Left cardiac atrium (tissue), 4 donors: ENCODE measurements around the gene DIS3L2. TPM values are rescaled to one million over a fixed set of nuclear protein-coding genes. Genes with fewer than 3 reads are reported as not detected.

ENCODE experiments used
- ATAC-seq, 2 donors: fragments of 200-7000 bp; cut with Tn5 transposase; one replicate each; pipeline ENCODE4 v1.9.1; 2020; ENCODE audit warnings: mild to moderate bottlenecking in 2 of 2, moderate library complexity in 2 of 2
- DNase-seq: peaks from one replicate; pipeline ENCODE4 v3.0.0-alpha.2; 2020
- intact Hi-C, 2 donors: fragments of 100-400 bp; cut with DNase I; formaldehyde crosslinking; loops; one replicate each; pipeline versions ENCODE4 v1.14.1 to v1.15.1; 2022 to 2023
- total RNA-seq, 2 donors: library from RNA; stranded (reverse); fragmentation: NEBNext Ultra II Directional; extraction: Animal tissue kit (Norgen Biotek cat#: 25700); gene quantifications; one replicate each; pipeline ENCODE4 v1.2.1, GENCODE V29; 2021
- donor health status: DM: no; HTN: yes; CAD: no.
- donor health status: DM: no; HTN: yes; CAD: no; lungs with severe emphysema.
- donor health status: DM: yes; HTN: yes; CAD: no.
- donor health status: Dilated cardiomyopathy.

DIS3L2 gene
- total RNA-seq, 2 donors from 2014 or later = 17.6 to 18.6 TPM

DNA sequence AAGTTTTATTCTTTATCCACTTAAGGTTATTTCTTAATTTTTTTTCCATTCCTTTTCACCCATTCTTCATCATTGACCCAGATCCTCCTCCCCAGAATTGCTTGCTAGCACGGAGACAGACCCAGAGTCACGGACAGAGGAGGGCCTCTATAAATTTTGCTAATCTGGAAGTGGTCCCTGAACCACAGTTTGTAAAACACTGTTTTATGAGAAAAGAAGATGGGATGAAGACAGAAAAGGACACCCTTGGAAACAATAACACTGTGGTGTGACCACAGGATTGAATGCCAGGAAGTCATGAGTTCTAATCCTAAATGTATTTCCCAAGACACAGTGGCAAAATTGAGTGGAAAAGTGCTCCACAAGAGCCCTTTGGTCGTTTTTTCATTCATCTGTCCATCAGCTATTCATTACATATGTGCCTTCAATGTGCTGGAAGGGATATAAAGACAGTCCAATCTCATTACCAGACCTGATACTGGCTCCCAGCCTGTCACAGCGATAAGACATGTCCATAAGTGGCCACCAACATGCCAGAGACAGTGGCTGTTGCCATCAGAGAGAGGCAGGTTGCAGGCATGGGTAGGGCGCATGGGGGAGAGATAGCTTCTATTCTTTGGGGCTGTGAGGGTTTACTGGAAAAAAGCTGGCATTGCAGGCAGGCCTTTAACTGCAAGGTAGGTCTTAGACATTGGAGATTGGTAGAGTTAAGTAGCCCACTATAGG, 241.8 kb downstream of the DIS3L2 start:
- DNase-seq (no peak), ATAC-seq (peak in 1 of 2 donors; percentile 24)
- intact Hi-C loops = no loop called here

DNA sequence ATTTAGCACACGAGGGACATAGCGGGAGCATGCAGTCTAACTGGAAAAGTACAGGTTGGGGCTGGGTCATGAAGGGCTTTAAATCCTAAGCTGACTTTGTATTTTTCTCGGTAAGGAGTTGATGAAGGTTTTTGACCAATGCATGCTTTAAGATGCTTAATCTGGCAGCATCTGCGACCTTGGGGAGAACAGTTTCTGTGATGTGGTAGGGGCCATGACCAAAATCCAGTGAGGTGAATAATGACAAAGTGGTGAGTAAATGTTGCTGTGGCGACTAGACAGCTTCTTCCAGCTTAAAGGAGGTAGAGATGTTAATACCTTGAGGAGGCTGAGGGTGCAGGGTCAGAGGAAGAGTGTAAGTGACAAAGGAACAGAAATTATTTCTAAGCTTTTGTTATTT, 242.4 kb downstream of the DIS3L2 start:
- intact Hi-C loops = no loop called here
- no peak for DNase-seq
- ATAC-seq = no peak

DNA sequence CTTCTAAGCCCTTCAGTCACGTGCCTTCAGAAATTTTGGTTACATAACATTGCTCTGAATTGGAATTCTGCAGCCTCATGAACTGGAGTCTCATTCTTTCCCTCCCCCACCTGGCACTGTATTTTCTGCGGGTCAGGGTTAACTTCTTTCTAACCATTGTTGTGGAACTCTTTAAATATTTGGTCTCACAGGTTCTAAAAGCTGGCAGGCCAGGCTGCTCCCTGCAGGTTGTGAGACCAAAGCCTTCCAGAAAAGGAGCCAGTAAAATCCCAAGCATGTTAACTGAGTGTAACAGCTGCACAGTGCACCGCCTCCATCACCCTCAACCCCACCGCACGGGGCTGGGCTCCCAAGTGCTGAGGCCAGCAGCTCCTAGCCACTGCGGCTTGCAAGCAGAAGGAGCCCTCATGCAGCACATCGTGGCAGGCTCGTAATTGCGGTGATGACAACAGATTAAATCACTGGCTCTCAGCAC, 243.0 kb downstream of the DIS3L2 start:
- DNase-seq = no peak
- intact Hi-C loops = no loop called here
- peak; percentile 75 to 78 for ATAC-seq

GRCh38 chr2:232207174-232207573, 245.7 kb downstream of the DIS3L2 start:
- ATAC-seq = no peak
- DNase-seq = no peak
- intact Hi-C loops = no loop called here

GRCh38 chr2:232210306-232210705, 248.8 kb downstream of the DIS3L2 start:
- intact Hi-C loops = no loop called here
- ATAC-seq = no peak

DNA sequence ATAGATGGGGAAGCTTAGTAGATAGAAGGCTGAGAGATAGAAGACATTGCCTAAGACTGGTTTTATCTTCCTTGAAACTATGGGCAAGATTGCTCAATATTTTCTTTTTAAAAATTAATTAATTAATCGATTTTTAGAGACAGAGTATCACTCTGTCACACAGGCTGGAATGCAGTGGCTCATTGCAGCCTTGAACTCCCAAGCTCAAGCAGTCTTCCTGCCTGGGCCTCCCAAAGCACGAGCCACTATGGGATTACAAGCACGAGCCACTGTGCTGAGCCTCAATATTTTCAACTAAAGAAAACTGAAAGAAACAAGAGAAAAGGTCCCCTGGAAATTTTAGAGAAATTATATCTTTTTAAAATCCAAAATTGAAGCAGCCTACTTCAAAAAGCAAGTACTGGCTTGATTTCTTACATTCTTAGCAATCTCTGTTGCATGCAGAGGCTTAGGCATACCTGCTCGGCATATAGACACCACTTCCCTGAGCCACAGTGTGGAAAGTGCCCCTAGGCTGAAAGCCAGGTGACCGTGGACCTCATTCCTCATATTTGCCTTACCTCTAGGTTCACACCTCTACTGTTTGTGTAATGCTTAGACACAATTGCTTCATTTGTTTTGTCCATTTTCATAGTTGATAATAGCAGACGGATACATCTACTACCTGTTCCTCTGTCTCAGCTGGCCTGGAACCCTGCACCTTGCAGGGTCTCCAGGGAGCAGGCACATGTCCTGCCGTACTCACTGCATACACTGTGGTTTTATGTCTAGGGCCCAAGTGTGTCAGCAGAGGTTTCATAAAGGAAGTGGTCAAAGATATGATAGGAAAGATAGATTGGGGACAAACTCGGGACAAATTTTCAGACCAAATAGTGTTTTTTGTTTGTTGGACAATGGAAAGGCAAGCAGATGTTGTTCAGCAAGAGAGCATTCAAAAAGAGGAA, 250.5 kb downstream of the DIS3L2 start:
- intact Hi-C loops = no loop called here
- DNase-seq = no peak
- ATAC-seq = no peak

More at GRCh38 chr2:232210306-232210705, 248.8 kb downstream of the DIS3L2 start:
- DNase-seq = no peak

DNA sequence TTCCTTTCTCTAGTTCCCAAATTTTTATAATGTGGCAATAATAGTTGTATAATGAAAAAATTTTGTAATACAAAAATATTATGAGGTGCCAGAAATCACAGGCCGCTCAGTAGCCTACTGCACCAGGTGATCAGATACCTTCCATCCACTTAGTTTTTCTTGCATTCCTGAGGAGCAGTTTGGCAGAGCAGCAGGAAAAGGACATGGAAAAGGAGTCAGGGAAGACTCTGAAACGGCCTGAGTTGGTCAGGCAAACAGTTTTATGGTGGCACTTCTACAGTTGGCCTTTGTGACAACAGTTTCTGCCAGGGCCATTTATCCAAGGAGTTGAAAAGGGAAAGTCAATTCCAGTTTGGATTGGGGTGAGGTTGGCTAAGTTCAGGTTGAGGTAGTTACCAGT, 251.7 kb downstream of the DIS3L2 start:
- no peak for DNase-seq
- no peak for ATAC-seq
- intact Hi-C loops = no loop called here

- intact Hi-C loops = no loop called here
- DNase-seq (no peak), ATAC-seq (no peak)
Measured at GRCh38 chr2:232214053-232214452, 252.5 kb downstream of the DIS3L2 start.

- intact Hi-C loops = no loop called here
- DNase-seq = no peak
- no peak for ATAC-seq
Measured at GRCh38 chr2:232216028-232216427, 254.5 kb downstream of the DIS3L2 start.

- no peak for DNase-seq
- intact Hi-C loops = no loop called here
- ATAC-seq = no peak
Measured at GRCh38 chr2:232218778-232219495, 257.4 kb downstream of the DIS3L2 start.

- ATAC-seq = no peak
- DNase-seq = no peak
- intact Hi-C loops = no loop called here
Measured at GRCh38 chr2:232219496-232219870, 258.0 kb downstream of the DIS3L2 start.

DNA sequence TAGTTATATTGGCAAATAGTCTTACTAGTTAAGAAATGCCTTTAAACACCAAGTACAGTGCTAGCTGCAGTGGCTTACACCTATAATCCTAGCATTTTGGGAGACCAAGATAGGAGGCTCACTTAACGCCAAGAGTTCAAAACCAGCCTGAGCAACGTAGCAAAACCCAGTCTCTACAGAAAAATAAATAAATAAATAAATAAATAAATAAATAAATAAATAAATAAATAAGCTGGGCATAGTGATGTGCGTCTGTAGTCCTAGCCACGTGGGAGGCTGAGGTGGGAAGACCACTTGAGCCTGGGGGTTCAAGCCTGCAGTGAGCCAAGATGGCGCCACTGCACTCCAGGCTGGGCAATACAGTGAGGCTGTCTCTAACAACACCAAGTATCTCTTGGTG, 258.4 kb downstream of the DIS3L2 start:
- intact Hi-C loops = no loop called here
- no peak for DNase-seq

GRCh38 chr2:232225429-232225828, 263.9 kb downstream of the DIS3L2 start:
- no peak for DNase-seq
- ATAC-seq = no peak
- intact Hi-C loops = no loop called here

More for the DNA sequence above, 258.4 kb downstream of the DIS3L2 start:
- ATAC-seq = no peak

DNA sequence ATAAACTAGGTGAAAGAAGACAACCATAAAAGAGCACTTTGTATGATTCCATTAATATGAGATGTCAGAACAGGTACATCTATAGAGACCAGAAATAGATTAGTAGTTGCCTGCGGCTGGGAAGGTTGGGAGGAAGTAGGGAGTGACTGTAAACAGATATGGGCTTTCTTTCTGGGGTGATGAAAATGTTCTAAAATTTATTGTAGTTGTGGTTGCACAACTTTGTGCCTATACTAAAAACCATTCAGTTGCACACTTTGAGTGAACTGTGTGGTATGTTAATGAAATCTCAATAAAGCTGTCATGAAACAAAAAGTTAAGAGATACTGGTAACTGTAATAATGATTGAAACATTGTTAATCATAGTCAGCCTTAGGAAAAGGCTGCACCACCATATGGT, 264.4 kb downstream of the DIS3L2 start:
- intact Hi-C loops = no loop called here
- no peak for ATAC-seq
- DNase-seq = no peak

DNA sequence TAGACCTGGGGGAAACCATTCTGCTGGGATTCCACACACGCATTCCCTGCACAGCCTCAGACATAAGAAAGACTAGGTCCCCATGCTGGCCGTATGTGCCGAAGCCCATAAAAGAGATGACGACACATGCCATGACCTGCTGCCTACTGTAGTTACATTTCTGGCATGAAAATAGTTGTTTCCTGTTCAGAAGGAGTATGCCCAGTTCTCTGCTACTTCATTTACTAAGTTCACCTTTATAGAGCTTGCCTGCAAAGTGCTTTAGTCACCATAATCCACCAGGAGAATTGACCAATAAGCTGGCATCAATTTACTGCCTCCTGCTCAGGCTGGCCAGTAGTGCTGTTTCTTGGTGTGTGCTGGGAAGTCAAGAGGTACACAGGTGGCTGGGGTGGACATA, 266.8 kb downstream of the DIS3L2 start:
- ATAC-seq (peak in 1 of 2 donors; percentile 38), DNase-seq (no peak)
- intact Hi-C loops = no loop called here

DNA sequence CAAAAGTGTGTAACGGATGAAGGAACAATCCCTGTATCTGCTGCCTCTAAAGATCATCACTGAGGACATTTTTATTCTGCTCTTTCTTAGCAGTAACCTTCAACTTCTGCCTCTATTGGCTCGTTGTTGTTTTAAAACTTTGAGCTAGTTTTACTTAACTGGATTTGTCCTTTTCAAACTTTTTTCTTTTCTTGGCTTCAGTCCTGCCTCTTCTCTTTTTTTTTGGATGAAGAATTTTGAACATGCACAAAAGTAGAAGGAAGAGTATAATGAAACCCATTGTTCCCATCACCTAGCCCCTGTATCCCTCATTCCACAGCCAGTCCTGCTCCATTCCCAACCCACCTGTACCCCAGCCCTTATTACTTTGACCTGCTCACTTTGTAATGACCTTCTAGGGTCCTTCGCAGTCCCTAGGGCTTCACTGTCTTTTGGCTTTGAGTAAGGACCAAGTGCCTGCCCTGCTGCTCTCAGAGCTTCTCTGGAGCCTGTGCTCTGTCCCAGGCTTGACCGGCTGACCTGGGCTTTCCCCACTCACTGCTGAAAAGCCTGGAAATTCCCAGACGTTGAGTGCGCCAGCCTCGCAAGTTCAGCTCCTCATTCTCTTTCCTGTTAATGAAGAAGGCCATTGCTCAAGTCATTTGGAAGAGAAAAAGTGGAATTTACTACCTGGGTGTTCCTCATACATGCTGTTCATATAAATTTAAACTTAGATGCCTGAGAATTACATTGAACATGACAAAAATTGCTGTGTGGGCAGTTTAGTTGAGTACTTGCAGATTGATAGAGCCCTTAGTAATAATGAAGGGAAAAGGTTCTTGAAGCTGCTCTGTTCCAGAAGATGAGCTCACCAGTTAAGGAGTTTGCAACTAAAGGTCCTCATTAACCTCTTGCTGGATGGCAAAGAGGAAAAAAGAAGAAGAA, 267.7 kb downstream of the DIS3L2 start:
- intact Hi-C loops = no loop called here
- ATAC-seq (peak; percentile 57 to 84), DNase-seq (peak; percentile 31)

- DNase-seq (no peak), ATAC-seq (no peak)
- intact Hi-C loops = no loop called here
Measured at GRCh38 chr2:232229911-232230310, 268.4 kb downstream of the DIS3L2 start.

DNA sequence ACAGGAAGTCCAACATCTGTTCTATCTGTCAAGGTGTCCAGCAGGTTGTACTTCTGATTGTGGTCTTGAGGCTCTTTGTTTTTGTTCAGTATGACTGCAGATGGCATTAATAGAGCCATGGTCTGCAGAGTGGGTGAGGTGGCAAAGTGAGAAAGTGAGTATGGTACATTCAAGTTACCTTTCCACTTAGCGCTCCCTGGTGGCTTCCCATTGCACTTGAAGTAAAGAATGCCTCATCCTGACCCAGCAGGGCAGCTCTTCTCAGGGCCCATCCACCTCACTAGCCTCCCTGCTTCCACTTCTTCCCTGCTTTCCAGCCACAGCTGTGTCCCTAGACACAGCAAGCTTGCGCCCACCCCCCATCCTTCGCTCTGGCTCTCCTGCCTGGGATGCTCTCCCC, 269.0 kb downstream of the DIS3L2 start:
- no peak for ATAC-seq
- intact Hi-C loops = no loop called here
- no peak for DNase-seq

DNA sequence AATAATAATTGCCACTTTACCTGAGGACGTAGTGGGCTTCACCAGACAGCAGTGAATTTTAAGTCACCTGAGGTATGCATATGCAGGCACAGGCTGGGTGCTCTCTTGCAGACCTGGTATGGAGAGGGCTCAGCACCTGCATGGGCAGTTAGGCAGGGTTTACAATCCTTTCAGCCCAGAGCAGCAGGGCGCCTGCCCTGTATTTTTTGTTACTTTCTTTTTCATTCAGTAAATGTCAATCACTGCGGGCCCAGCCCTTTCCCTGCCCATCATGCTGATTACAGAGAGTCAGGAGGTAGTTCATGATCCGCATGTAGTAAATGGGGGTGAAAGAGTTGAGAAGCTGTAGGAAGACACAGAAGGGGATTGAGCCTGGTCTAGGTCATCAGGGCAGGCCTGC, 270.0 kb downstream of the DIS3L2 start:
- ATAC-seq (no peak), DNase-seq (no peak)
- intact Hi-C loops = no loop called here
